Stimulated activated CD4-positive, alpha-beta T cell treated with anti-CD3 and anti-CD28 coated beads, Interleukin-4, amount 100 ng/mL, for 24 hours (primary cell): ENCODE results near the gene FAM171A2.

Experiments used
- DNase-seq: peaks from one replicate; pipeline ENCODE4 v3.0.0-alpha.2; 2020

Gene FAM171A2

GRCh38 chr17:44318077-44318892 is 45.4 kb downstream of the FAM171A2 start:
- no peak for DNase-seq

DNA sequence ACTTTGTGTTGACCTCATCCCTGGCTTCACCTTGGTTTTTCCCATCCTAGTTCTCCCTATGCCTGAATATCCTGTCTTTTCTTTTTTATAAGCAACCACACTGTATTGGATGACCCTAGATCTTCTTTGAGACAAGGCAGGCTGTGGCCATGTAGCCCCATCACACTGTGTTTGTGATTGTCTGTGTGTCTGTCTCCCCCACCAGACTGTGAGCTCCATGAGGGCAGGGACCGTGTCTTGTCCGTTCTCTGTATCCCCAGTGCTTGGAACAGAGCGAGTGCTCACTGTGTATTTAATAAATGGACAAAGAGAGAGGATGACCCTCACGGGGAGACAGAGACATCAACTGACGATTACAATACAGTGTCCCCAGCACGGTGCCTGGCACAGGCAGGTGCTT is 46.1 kb downstream of the FAM171A2 start:
- no peak for DNase-seq

GRCh38 chr17:44315760-44316731 is 47.6 kb downstream of the FAM171A2 start:
- DNase-seq = no peak

DNA sequence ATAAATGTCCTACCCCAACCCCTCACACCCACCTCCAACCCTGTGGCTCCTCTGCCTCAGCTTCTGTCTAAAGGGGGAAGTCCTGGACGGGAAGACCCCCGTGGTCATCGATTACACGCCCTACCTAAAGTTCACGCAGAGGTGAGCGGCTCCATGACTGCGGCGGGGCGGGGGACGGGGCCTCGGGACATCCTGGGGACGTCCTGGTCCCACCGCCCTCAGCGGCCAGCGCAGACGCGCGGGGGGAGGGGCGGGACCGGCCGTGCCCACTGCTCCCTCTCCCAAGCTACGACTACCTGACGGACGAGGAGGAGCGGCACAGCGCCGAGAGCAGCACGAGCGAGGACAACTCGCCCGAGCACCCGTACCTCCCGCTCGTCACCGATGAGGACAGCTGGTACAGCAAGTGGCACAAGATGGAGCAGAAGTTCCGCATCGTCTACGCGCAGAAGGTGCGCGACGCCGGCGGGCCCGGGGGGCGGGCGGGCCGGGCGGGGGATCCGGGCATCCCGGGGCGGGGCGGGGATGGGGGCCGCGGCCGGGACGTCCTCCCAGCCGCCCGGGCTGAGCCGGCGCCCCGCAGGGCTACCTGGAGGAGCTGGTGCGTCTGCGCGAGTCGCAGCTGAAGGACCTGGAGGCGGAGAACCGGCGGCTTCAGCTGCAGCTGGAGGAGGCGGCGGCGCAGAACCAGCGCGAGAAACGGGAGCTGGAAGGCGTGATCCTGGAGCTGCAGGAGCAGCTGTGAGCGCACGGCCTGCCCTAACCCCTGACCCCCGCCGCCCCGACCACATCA is 48.6 kb downstream of the FAM171A2 start:
- DNase-seq = peak; percentile 54

DNA sequence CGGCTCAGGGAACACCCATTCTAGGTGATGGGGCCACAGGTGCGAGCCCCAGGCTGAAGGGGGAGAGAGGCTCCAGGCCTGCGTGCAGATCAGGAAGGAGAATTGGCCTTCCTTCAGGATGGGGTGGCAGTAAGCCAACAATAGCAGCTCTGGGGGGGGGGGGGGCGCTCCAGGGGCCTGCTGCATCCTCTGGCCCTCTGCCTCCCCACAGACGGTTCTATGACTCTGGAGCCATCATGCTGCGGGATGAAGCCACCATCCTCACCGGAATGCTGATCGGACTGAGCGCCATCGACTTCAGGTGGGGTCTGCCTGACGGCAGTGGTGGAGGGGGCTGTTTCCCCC is 49.2 kb downstream of the FAM171A2 start:
- DNase-seq = no peak

DNA sequence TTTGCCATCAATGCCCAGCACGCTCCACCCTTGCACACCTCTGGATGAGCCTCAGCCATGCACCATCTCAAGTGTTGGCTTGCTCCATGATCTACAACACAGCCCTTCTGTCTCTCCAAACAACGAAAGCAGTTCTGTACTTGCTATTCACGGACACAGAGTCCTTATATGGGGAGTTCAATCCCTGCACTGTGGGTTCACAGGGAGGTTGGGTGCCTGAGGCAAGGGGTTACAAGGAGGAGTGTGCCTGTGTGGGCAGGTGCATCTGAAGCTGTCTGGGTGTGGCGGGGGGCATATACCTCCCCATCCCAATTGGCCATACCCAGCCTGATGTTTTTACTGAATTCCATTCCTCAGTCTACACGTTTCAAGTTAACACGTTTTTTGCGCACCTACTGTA is 49.6 kb downstream of the FAM171A2 start:
- no peak for DNase-seq

- no peak for DNase-seq
Observed at GRCh38 chr17:44312396-44313104, 51.1 kb downstream of the FAM171A2 start.

GRCh38 chr17:44311562-44312181 is 52.0 kb downstream of the FAM171A2 start:
- no peak for DNase-seq

GRCh38 chr17:44310609-44311376 is 52.9 kb downstream of the FAM171A2 start:
- no peak for DNase-seq

DNA sequence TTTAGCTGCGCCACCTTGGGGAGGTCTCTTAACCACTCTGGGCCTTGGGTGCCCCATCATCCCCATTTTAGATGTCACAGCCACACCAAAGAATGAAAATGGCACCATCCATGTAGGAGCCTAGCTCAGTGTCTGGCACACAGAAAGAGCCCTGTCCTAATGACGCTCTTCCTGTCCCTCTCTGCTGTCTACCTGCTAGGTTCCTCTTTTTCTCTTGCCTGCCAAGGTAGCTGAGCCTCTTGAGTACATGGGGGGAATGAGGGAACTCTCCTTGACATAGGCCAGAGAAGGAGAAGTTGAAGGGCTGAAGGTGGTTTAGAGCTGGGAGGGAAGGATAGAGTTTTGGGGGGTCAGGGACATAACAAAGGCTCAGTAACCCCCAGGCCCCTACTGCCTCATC is 53.5 kb downstream of the FAM171A2 start:
- no peak for DNase-seq

GRCh38 chr17:44309472-44309871 is 54.2 kb downstream of the FAM171A2 start:
- DNase-seq = no peak

GRCh38 chr17:44308865-44309264 is 54.8 kb downstream of the FAM171A2 start:
- DNase-seq = no peak

GRCh38 chr17:44308320-44308818 is 55.3 kb downstream of the FAM171A2 start, which contains the start of gene RUNDC3A:
RUNDC3A (plus strand) TSS chr17:44308601; CDS start chr17:44308833, 232 bp downstream.
- DNase-seq = peak; percentile 82

- DNase-seq = no peak
Observed at GRCh38 chr17:44307387-44308186, 56.1 kb downstream of the FAM171A2 start.

GRCh38 chr17:44304651-44305050 is 59.0 kb downstream of the FAM171A2 start:
- DNase-seq = no peak
